ACC112 (cell line): ENCODE data around the gene FYN.

Experiments
- H2AFZ ChIP-seq: fragments of 200-600 bp; sonication (generic); one replicate; pipeline ENCODE4 v1.6.0; 2017; ENCODE audit warnings: antibody characterized with exemption, low read length; ENCODE audit not compliant: unreplicated experiment
- H3K27ac ChIP-seq: fragments of 200-600 bp; sonication (generic); 2 replicates; pipeline ENCODE4 v1.5.1; 2014; ENCODE audit warnings: low read depth, mild to moderate bottlenecking, antibody characterized with exemption, low read length, moderate library complexity
- H3K27me3 ChIP-seq: fragments of 200-600 bp; sonication (generic); 2 replicates; pipeline ENCODE4 v1.6.1; 2014; ENCODE audit warnings: mild to moderate bottlenecking, antibody characterized with exemption, low read length, moderate library complexity, mixed read lengths; ENCODE audit not compliant: insufficient read depth
- H3K36me3 ChIP-seq: fragments of 200-600 bp; sonication (generic); 2 replicates; pipeline ENCODE4 v1.6.1; 2016; ENCODE audit warnings: mild to moderate bottlenecking, antibody characterized with exemption, low read length, moderate library complexity, mixed read lengths; ENCODE audit not compliant: insufficient read depth
- H3K4me1 ChIP-seq: fragments of 200-600 bp; sonication (generic); one replicate; pipeline ENCODE4 v1.6.1; 2016; ENCODE audit warnings: low read length, mixed read lengths; ENCODE audit not compliant: insufficient read depth, unreplicated experiment, control insufficient read depth
- H3K4me3 ChIP-seq: fragments of 200-600 bp; sonication (generic); 2 replicates; pipeline ENCODE4 v1.5.1; 2014; ENCODE audit warnings: mild to moderate bottlenecking, low read depth, low read length
- H3K79me2 ChIP-seq: fragments of 200-600 bp; sonication (generic); one replicate; pipeline ENCODE4 v1.6.0; 2016; ENCODE audit warnings: low read length; ENCODE audit not compliant: control insufficient read depth, unreplicated experiment, insufficient read depth

FYN gene

DNA sequence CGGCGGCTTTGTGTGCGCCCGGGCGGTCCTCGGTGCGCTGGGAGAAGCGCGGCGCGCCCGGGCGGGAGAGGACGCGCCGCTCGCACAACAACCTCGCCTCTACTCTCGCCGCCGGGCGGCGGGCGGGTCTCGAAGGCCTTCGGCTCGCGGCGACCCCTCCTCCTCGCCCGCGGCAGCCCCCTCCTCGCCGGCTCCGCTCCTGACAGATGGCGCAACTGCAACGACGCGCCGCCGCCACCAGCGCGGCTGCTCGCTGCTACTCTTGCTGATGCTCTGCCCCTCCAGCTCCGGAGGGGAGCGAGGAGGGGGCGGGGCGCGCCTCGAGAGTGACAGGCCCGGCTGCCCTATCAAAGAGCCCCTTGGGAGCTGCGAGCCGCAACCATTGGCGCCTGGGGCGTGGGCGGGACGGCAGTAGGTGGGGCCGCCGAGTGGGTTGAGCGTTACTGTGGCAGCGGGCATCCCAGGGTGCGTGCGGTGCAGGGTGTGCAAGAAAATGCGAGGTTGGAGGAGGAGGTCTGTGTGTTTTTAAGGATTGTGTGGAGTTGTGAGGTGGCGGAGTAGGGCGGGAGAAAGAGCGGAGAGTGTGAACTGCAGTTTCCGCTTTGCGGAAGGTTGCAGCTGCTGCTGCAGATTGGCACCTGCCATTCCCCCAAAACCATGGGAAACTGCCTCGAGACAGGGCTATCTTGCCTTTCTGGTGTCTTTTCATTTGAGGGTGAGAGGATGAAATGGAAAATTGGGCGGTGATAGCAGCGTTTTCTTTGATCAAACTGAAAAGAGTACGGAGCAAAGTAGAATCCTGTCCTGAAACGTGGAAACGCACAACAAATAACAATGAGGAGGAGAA is at the start of gene FYN:
Gene FYN, minus strand, starts transcription at position 275 of the 847 bp plus-strand sequence. CDS start 153,401 bp downstream, outside the sequence.
- Histone ChIP-seq H2AFZ (peak within 1 kb of the TSS; percentile 91), H3K4me1 (peaks cover 21% of the 10 kb centered on the region), H3K27ac (peak within 1 kb of the TSS; percentile 63), H3K36me3 (no peaks in the 10 kb centered on the region), H3K4me3 (peak within 1 kb of the TSS; percentile 93), H3K27me3 (no peaks in the 10 kb centered on the region), H3K79me2 (peaks cover 43% of the 10 kb centered on the region)

DNA sequence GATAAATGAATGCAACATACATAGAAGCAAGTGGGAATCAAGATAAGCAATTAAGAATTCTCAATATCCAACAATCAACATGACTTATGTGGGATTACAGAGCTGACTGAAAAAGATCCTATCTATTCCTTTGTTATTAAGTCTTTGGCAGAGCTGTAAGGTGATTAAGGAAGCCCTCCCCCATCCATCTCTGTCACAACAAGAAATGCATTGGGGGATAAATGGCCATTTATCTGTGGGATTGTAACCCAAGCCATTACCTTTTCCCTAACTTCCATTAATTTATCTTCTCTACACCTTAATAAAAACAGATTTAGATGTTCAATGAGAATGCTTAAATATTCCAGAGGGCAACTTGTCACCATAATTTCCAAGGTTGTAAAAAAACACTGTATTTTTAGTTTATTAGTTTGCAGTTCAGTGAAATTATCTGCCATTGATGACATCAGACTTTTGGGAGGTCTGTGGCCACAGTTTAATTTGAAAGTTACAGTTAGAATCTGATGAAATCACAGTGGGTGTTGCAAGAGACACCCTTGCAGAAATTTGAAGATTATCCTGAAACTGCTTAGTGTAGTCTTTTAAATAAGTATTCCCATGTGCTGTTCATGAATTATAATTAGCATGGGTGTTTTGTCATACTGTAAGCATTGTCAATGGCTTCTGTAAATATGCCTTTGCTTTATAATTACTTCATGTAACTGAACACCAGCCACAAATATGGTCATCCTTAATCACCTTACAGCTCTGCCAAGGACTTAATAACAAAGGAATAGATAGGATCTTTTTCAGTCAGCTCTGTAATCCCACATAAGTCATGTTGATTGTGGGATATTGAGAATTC is 49.4 kb upstream of the FYN start:
- peaks cover 29% of the 10 kb centered on the region for H3K4me1 ChIP-seq
- H2AFZ ChIP-seq: no peak overlapping the region
- no peak overlapping the region for H3K4me3 ChIP-seq
- H3K27me3 ChIP-seq: no peaks in the 10 kb centered on the region
- no peak overlapping the region for H3K27ac ChIP-seq
- H3K36me3 ChIP-seq: no peaks in the 10 kb centered on the region
- no peaks in the 10 kb centered on the region for H3K79me2 ChIP-seq

DNA sequence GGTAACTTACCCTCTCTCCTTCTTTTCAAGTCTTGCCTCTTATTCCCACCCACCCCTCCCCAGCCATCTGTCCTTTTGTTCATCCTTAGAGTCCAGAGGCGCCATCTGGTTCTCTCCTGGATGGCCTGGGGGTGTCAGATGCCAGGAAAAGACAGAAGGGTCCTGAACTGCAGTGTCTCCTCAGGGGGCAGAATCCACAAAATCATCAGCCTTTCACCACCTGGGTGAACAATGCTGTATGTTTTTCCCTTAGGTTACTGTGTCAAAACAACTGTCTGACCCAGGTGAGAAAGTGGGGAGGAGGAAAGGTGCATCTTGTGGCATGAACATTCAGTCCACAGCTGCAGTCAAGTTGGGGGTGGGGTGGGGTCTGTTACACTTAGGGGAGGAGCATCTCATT is 47.9 kb upstream of the FYN start:
- H3K79me2 ChIP-seq: no peaks in the 10 kb centered on the region
- no peak overlapping the region for H2AFZ ChIP-seq

GRCh38 chr6:111920578-111920977 is 47.3 kb upstream of the FYN start:
- Histone ChIP-seq H3K4me1 (peaks cover 26% of the 10 kb centered on the region), H2AFZ (no peak overlapping the region), H3K79me2 (no peaks in the 10 kb centered on the region), H3K27me3 (no peaks in the 10 kb centered on the region), H3K36me3 (no peaks in the 10 kb centered on the region), H3K27ac (no peak overlapping the region), H3K4me3 (no peak overlapping the region)

More for the DNA sequence above, 47.9 kb upstream of the FYN start:
- peaks cover 29% of the 10 kb centered on the region for H3K4me1 ChIP-seq
- no peaks in the 10 kb centered on the region for H3K36me3 ChIP-seq
- no peak overlapping the region for H3K27ac ChIP-seq
- H3K4me3 ChIP-seq: no peak overlapping the region
- H3K27me3 ChIP-seq: no peaks in the 10 kb centered on the region

DNA sequence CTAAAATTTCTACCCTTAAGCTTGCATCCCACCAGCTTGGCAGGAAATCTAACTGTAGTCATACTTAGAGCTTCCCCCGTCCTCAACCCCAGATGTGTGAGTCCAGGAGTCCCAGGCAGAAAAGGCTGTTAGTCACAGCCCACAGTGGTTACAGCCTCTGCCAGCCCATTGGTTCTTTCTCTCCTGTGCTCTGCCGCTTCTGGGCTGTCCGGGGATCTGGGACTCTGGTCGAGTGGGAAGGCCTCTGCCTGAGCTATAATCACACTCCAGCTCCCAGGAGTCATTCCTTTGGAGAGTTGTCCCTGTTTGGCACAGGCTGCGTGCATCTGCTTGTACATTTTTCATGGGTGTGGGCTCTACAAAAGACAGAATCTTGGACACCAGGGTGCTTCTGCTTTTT is 45.6 kb upstream of the FYN start:
- Histone ChIP-seq H2AFZ (peak overlapping the region; percentile 62), H3K27ac (no peak overlapping the region), H3K4me3 (no peak overlapping the region), H3K79me2 (no peaks in the 10 kb centered on the region), H3K36me3 (no peaks in the 10 kb centered on the region), H3K27me3 (no peaks in the 10 kb centered on the region), H3K4me1 (peaks cover 13% of the 10 kb centered on the region)

GRCh38 chr6:111916747-111917146 is 43.5 kb upstream of the FYN start:
- Histone ChIP-seq H3K27ac (no peak overlapping the region), H3K27me3 (no peaks in the 10 kb centered on the region), H3K4me1 (no peaks in the 10 kb centered on the region), H3K36me3 (no peaks in the 10 kb centered on the region), H3K79me2 (no peaks in the 10 kb centered on the region), H3K4me3 (no peak overlapping the region), H2AFZ (no peak overlapping the region)

GRCh38 chr6:111914617-111915016 is 41.4 kb upstream of the FYN start:
- Histone ChIP-seq H3K4me1 (no peaks in the 10 kb centered on the region), H3K4me3 (no peak overlapping the region), H2AFZ (no peak overlapping the region), H3K79me2 (no peaks in the 10 kb centered on the region), H3K36me3 (no peaks in the 10 kb centered on the region), H3K27me3 (no peaks in the 10 kb centered on the region), H3K27ac (no peak overlapping the region)

- no peaks in the 10 kb centered on the region for H3K27me3 ChIP-seq
- H3K27ac ChIP-seq: no peak overlapping the region
- H3K4me3 ChIP-seq: no peak overlapping the region
- H2AFZ ChIP-seq: no peak overlapping the region
- no peaks in the 10 kb centered on the region for H3K36me3 ChIP-seq
- H3K4me1 ChIP-seq: no peaks in the 10 kb centered on the region
- H3K79me2 ChIP-seq: no peaks in the 10 kb centered on the region
Measured at GRCh38 chr6:111912904-111913303, 39.7 kb upstream of the FYN start.

GRCh38 chr6:111911428-111911827 is 38.2 kb upstream of the FYN start:
- H3K27me3 ChIP-seq: no peaks in the 10 kb centered on the region
- no peaks in the 10 kb centered on the region for H3K4me1 ChIP-seq
- no peak overlapping the region for H2AFZ ChIP-seq
- H3K79me2 ChIP-seq: no peaks in the 10 kb centered on the region
- H3K27ac ChIP-seq: no peak overlapping the region
- H3K4me3 ChIP-seq: no peak overlapping the region
- no peaks in the 10 kb centered on the region for H3K36me3 ChIP-seq

DNA sequence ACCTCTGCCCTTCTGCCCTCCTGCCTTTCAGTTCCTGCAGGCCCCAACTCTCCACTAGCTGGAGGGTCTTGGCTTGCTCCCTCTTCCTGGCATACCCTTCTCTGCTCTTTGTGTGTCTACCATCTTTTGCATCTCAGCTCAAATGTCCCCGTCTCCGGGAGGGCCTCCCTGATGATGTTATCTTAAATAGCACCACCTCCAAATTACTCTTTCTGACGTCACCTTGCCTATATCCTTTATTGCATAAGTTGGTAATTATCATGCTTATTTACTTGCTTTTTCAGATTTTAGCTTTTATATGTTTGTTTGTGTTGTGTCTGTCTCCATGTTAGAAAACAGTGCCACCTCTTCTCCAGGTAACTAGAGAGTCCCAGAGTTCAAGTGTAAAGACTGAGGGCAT is 36.0 kb upstream of the FYN start:
- H3K4me1 ChIP-seq: no peaks in the 10 kb centered on the region
- H3K4me3 ChIP-seq: no peak overlapping the region
- no peaks in the 10 kb centered on the region for H3K79me2 ChIP-seq
- H2AFZ ChIP-seq: no peak overlapping the region
- no peaks in the 10 kb centered on the region for H3K27me3 ChIP-seq
- no peak overlapping the region for H3K27ac ChIP-seq
- H3K36me3 ChIP-seq: no peaks in the 10 kb centered on the region
